Measurements from ENCODE around the gene TWIST2. TPM values are rescaled to one million over a fixed set of nuclear protein-coding genes. Genes with fewer than 3 reads are reported as not detected.

Gene TWIST2
- total RNA-seq, 4 donors from 2014 or later = 90.8 to 141 (median 116) TPM

DNA sequence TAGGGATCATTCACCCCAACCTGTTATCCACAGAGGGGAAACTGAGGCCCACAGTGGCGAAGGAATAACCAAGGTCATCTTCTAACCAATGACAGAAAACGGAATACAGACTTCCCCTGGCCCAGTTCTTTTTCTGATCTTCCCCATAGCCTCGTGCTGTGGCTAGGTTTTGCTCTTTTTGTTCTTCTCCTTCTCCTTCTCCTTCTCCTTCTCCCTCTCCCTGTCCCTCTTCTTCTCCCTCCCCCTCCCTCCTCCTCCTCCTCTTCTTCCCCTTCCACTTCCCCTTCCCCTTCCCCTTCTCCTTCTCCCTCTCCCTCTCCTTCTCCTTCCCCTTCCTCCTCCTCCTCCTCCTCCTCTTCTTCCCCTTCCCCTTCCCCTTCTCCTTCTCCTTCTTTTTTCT is 12.9 kb upstream of the TWIST2 start:
- DNase-seq (ENCODE audit: low spot score) (no peak), ATAC-seq (ENCODE audit: low FRiP score) (no peak)
- TF ChIP-seq, protein P1, sequence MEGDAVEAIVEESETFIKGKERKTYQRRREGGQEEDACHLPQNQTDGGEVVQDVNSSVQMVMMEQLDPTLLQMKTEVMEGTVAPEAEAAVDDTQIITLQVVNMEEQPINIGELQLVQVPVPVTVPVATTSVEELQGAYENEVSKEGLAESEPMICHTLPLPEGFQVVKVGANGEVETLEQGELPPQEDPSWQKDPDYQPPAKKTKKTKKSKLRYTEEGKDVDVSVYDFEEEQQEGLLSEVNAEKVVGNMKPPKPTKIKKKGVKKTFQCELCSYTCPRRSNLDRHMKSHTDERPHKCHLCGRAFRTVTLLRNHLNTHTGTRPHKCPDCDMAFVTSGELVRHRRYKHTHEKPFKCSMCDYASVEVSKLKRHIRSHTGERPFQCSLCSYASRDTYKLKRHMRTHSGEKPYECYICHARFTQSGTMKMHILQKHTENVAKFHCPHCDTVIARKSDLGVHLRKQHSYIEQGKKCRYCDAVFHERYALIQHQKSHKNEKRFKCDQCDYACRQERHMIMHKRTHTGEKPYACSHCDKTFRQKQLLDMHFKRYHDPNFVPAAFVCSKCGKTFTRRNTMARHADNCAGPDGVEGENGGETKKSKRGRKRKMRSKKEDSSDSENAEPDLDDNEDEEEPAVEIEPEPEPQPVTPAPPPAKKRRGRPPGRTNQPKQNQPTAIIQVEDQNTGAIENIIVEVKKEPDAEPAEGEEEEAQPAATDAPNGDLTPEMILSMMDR (IDR thresholded peaks at IDR 0.05) = no peak

DNA sequence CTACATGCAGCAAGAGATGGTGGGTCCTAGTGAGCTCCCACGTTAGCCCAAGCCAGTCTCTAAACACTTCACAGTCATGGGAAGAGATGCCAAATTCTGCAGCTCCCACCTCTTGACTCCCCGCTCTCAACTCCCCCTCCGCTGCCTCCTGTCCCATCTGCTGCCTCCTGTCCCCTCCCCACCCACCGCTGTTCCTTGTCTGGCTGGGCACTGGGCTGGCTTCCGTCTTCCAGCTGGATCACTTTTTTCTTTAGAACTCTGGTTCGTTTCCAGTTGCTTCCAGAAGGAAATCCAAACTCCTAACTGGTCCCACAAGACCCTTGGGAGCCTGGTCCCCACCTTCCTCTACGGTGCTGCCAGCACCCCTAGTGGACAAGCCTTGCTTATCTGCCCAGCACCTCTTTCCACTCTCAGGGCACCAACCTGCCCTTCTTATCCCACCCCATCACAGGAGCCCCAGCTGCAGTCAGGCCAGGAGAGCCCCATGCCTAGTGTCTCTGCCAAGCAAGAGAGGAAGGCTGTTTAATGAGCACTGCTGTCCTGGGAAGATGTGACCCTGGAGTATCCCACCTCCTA is 12.1 kb upstream of the TWIST2 start:
- DNase-seq (ENCODE audit: low spot score) (no peak), ATAC-seq (ENCODE audit: low FRiP score) (no peak)
- TF ChIP-seq, protein P1 (IDR thresholded peaks at IDR 0.05) = no peak

DNA sequence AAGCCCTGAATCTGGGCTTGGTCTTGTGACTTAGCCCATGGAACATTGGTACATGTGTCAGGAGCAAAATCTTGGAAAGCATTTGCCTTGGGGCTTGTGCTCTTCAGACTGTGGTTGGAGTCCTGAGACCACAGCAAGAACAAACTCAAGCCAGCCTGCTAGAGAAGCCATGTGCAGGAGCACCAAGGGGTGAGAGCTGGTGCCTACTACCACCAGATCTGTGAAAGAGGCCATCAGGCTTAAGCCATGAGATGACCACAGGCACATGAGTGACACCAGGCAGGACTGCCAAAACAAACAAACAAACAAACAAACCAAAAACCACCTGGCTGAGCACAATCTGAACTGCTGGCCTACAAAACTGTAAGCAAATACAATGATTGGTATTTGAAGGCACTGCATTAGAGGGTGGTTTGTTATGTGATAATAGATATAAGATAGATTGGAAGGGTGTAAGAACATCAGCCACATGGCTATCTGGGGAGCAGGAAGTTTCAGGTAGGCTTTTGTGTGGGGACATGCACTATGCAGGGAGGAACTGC is 9.0 kb upstream of the TWIST2 start:
- no peak for DNase-seq (ENCODE audit: low spot score)
- no peak for ATAC-seq (ENCODE audit: low FRiP score)
- TF ChIP-seq, protein P1 (IDR thresholded peaks at IDR 0.05) = no peak

DNA sequence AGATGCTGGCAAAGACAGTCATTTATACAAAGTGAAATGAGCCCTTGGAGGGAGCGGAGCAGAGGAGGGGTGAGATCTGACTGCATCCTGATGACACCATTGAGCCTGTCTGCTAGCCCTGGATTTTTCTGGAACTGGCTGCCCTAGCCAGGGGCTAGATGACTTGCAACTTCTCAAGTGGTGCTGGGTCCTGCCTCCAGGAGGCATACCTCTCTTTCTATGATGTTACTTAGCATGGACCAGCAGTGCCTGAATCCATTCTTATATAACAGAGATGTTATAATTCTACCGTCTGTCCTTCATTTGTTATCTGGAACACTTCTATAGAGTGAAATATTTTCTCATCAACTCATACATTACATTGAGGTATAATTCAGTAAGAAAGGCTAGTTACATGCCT is 8.5 kb upstream of the TWIST2 start:
- TF ChIP-seq, protein P1 (IDR thresholded peaks at IDR 0.05) = no peak
- ATAC-seq (ENCODE audit: low FRiP score) (no peak), DNase-seq (ENCODE audit: low spot score) (no peak)

DNA sequence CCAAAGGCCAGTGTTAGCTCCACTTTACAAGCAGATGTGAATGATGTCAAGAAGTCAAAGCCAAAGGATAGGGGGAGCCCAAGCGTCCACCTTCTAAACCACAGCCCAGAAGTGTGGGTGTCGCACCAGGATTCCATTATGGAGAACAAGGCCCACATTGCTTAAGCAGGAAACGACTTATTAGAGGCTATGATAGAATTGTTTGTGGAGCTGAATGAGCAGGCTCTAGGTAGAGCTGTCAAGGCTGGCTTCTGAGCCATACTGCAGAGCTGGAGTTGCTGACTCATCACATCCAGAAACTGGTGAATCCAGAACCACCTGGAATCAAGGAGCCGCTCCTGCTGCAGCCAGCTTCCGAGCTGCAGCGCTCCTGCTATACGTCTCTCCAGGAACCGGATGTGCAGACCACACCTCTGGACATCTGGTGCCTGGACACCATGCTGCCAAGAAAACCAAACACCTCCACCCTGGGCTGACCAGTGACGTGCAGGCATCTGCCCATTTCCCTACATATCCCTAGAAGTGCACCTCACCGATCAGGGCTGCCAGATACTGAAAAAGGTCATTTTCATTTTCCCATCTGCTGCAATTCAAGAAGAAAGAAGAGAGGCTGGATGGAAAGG is 6.2 kb upstream of the TWIST2 start:
- ATAC-seq (ENCODE audit: low FRiP score) = no peak
- DNase-seq (ENCODE audit: low spot score) = no peak
- TF ChIP-seq, protein P1 (IDR thresholded peaks at IDR 0.05) = no peak

DNA sequence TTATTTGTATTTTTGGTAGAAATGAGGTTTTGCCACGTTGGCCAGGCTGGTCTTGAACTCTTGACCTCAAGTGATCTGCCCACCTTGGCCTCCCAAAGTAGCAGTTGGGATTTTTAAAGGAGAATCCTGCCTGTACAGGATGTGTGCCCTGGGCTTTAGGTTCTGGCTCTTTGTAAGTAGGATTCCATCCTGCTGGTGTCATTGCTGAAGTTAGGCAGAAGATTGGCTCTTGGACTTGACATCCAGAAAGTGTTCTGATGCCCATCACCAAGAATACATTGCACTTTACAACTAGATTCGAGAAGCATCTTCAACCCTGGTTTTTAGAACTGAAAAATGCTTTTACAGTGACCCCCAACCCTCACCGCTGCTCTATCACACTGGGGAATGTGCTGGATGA is 4.4 kb upstream of the TWIST2 start:
- TF ChIP-seq, protein P1 (IDR thresholded peaks at IDR 0.05) = no peak
- DNase-seq (ENCODE audit: low spot score) (no peak), ATAC-seq (ENCODE audit: low FRiP score) (no peak)

Data from omental fat pad (tissue), 4 donors.